Ascending aorta (tissue), 2 donors: ENCODE measurements around the gene LMX1B. TPM values are rescaled to one million over a fixed set of nuclear protein-coding genes. Genes with fewer than 3 reads are reported as not detected.

ENCODE experiments used
- DNase-seq, 2 donors: peaks; one replicate each; pipeline ENCODE4 v3.0.0-alpha.2; 2019; ENCODE audit warnings: low spot score in 2 of 2
- H3K27ac ChIP-seq, 2 donors: fragments of 200-600 bp; sonication (generic); one replicate each; pipeline ENCODE4 v1.5.1; 2016 to 2017; ENCODE audit warnings: mild to moderate bottlenecking in 1 of 2
- H3K27me3 ChIP-seq: fragments of 200-600 bp; sonication (generic); one replicate; pipeline ENCODE4 v1.5.1; 2017
- H3K36me3 ChIP-seq, 2 donors: fragments of 200-600 bp; sonication (generic); one replicate each; pipeline ENCODE4 v1.5.1; 2016
- H3K4me1 ChIP-seq, 2 donors: fragments of 200-600 bp; sonication (generic); one replicate each; pipeline ENCODE4 v1.5.1; 2016 to 2017; ENCODE audit warnings: mild to moderate bottlenecking in 1 of 2
- H3K4me3 ChIP-seq, 2 donors: fragments of 200-600 bp; sonication (generic); one replicate each; pipeline ENCODE4 v1.5.1; 2016 to 2017; ENCODE audit warnings: mild to moderate bottlenecking in 1 of 2
- H3K9me3 ChIP-seq, 2 donors: fragments of 200-600 bp; sonication (generic); one replicate each; pipeline ENCODE4 v1.5.1; 2016
- intact Hi-C: fragments of 100-400 bp; cut with DNase I; formaldehyde crosslinking; loops from one replicate; pipeline ENCODE4 v1.15.1; 2023
- total RNA-seq: library from RNA; depleted of rRNA; stranded (reverse); fragments of >200 nt; gene quantifications from one replicate; pipeline ENCODE4 v1.1.0, GENCODE V29; 2016
- TF ChIP-seq, protein P1 (sequence below), 3 experiments: fragments of 200-600 bp in 2 of 3; fragments of 450-650 bp in 1 of 3; sonication (generic) in 2 of 3; IDR thresholded peaks; one replicate each; pipeline ENCODE4 v1.5.1; 2016 to 2019; ENCODE audit warnings: antibody characterized with exemption in 3 of 3, mild to moderate bottlenecking in 1 of 3, moderate library complexity in 1 of 3

The LMX1B gene
- total RNA-seq, 1 donor from 2014 or later: 1.9 TPM

DNA sequence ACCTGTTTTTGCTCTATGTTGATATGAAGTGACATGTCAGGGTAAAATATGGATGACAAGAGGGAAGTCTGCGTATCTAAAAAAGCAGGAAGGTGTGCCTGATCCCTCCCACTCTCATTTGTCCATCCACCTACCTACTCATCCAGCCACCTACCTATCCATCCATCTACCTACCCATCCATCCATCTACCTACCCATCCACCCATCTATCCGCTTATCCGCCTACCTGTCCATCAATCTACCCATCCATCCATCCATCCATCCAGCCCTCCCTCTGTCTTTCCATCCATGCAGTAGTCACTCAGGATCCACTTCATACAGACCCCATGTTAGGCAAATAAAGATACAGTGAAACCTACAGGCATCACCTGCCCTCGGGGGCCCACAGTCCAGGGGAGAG, 32.4 kb downstream of the LMX1B start:
- DNase-seq: no peak
- intact Hi-C loops: no loop called here
- no peak overlapping the region for H3K27ac ChIP-seq
- H3K4me1 ChIP-seq: no peaks in the 10 kb centered on the region
- no peaks in the 10 kb centered on the region for H3K27me3 ChIP-seq
- H3K4me3 ChIP-seq: no peak overlapping the region
- H3K36me3 ChIP-seq: no peaks in the 10 kb centered on the region
- no peaks in the 10 kb centered on the region for H3K9me3 ChIP-seq
- TF ChIP-seq, protein P1, sequence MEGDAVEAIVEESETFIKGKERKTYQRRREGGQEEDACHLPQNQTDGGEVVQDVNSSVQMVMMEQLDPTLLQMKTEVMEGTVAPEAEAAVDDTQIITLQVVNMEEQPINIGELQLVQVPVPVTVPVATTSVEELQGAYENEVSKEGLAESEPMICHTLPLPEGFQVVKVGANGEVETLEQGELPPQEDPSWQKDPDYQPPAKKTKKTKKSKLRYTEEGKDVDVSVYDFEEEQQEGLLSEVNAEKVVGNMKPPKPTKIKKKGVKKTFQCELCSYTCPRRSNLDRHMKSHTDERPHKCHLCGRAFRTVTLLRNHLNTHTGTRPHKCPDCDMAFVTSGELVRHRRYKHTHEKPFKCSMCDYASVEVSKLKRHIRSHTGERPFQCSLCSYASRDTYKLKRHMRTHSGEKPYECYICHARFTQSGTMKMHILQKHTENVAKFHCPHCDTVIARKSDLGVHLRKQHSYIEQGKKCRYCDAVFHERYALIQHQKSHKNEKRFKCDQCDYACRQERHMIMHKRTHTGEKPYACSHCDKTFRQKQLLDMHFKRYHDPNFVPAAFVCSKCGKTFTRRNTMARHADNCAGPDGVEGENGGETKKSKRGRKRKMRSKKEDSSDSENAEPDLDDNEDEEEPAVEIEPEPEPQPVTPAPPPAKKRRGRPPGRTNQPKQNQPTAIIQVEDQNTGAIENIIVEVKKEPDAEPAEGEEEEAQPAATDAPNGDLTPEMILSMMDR (IDR thresholded peaks at IDR 0.05): no peak

DNA sequence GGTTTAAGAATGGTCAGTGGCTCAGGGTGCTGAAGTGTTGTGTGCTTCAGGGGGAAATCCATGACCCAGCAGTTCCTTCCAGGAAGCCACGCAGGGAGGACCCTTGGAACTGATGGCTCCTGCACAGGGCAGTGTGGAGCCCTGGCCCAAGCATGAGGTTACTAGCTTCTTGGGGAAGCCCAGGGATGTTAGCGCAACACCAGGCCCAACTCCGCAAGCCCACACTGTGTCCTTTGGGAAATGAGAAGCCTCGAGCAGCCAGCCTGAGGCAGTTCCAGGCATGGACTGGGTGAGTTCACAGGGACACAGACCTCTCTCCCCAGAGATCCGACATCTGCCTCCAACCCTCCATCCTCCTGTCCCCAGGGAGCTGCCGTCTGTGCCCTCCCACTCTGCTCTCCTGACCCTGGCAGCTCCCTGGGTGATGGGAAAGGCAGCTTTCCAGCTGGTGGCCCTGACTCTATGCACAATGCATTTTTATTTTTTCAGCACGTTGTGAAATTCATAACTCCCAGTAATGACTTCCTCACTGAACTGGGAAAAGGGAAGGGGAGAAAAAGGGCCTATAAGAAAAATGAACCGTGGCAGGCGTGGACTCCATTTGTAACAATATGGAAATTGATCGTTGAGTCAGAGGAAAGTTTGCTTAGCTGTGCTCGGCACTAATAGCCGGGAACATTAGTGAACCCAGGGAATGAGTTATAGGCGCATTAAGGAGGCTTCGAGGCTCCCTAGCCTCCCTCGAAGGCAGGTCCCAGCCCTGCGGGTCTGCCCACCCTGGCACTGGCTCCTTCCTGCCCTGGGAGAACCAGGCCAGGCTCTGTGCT, 34.1 kb downstream of the LMX1B start:
- TF ChIP-seq, protein P1 (IDR thresholded peaks at IDR 0.05): no peak
- Histone ChIP-seq H3K27me3 (no peaks in the 10 kb centered on the region), H3K4me1 (no peaks in the 10 kb centered on the region), H3K9me3 (no peaks in the 10 kb centered on the region), H3K36me3 (no peaks in the 10 kb centered on the region), H3K4me3 (no peak overlapping the region), H3K27ac (no peak overlapping the region)
- intact Hi-C loops: no loop called here
- DNase-seq: no peak

DNA sequence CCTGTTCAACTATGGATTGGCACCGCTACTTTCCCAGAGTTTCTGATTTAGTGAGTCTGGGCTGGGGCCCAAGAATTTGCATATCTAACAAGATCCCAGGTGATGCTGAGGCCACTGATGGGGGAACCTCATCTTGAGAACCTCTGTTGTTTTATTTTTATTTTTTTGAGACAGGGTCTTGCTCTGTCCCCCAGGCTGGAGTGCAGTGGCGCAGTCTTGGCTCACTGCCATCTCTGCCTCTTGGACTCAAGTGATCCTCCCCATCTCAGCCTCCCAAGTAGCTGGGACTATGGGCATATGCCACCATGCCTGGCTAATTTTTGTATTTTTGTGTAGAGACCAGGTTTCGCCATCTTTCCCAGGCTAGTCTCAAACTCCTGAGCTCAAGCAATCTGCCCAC, 35.7 kb downstream of the LMX1B start:
- Histone ChIP-seq H3K9me3 (no peaks in the 10 kb centered on the region), H3K27me3 (no peaks in the 10 kb centered on the region), H3K36me3 (no peaks in the 10 kb centered on the region), H3K27ac (no peak overlapping the region), H3K4me3 (no peak overlapping the region), H3K4me1 (no peaks in the 10 kb centered on the region)
- TF ChIP-seq, protein P1 (IDR thresholded peaks at IDR 0.05): no peak
- no peak for DNase-seq
- intact Hi-C loops: no loop called here

DNA sequence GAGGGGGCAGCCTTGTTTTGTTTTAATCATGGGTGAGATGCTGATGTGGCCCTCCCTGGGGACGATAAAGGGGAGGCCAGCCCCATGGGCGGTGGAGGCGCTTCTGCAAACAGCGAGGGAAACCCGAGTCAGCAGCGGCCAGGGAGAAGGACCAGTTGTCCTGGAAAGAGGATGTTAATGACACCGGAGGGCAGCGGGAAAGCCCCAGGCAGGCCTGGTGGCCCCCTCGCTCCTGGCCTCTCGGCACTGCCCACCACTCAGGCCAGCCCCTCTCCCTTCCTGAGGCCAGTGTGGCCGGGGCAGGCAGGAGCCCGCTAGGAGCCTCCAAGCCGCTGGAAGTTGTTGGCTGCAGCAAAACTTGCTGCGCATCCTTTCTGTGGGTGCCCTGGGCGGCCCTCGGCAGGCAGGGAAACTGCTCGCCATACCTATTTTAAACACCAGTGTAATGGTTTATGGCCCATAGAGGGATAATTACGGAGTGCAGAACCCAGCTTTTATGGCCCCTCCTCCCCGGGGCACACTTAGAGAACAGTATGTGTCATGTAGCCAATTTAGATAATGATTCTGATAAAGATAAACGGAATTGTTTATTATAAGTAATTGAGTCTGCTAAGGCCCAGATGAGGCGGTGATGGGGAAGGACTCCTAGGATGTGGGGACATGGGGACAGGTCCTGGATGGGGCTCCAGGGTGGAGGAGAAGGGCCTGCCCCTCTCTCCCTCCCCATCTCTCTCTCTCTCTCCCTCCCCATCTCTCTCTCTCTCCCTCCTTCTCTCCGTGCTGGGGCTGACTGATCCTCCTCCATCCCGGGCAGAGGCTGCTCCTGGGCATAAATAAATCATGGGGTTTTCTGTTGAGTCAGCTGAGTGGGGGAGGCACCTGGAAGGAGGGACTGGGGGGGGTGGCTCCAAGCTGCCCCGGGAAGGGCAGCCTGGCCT, 36.9 kb downstream of the LMX1B start:
- intact Hi-C loops: loop anchor here (2.0 kb wide), 1 partner anchor 22 kb away; no protein-coding TSS in a partner anchor
- TF ChIP-seq, protein P1 (IDR thresholded peaks at IDR 0.05): no peak
- no peak overlapping the region for H3K27ac ChIP-seq
- no peak overlapping the region for H3K4me3 ChIP-seq
- no peaks in the 10 kb centered on the region for H3K4me1 ChIP-seq
- no peaks in the 10 kb centered on the region for H3K27me3 ChIP-seq
- H3K36me3 ChIP-seq: no peaks in the 10 kb centered on the region
- no peaks in the 10 kb centered on the region for H3K9me3 ChIP-seq
- DNase-seq: no peak

DNA sequence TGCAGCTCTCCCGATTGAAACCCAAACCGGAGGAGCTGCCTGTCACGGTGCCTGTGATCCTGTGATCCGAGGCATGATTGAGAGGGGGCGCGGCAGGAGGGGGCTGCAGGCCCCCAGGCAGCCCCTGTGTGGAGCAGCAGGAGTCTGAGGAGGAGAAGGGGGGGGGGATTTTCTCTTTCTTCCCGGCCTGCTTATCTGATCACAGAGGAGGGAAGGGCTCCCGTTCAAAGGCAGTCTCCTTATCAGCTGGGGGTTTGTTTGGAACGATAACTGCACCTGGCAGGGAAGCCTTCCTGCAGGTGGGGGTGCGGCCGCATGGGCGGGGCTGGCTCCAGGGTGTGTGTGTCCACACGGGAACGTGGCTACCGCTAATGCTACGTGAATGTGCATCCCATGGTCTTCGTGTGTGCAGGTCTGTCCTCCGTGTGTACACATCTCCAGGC, 38.4 kb downstream of the LMX1B start:
- H3K9me3 ChIP-seq: no peaks in the 10 kb centered on the region
- intact Hi-C loops: no loop called here
- TF ChIP-seq, protein P1 (IDR thresholded peaks at IDR 0.05): no peak

More for the DNA sequence above, 38.4 kb downstream of the LMX1B start:
- DNase-seq: no peak
- Histone ChIP-seq H3K4me1 (no peaks in the 10 kb centered on the region), H3K4me3 (no peak overlapping the region), H3K27me3 (no peaks in the 10 kb centered on the region), H3K27ac (no peak overlapping the region), H3K36me3 (no peaks in the 10 kb centered on the region)
